Natural killer cell treated with Interleukin-12 subunit alpha and Interleukin-12 subunit beta and Interleukin-15 and Interleukin-18, amount 100 ng/mL, for 72 hours (primary cell): Measurements from ENCODE around the gene OTOP1. TPM values are rescaled to one million over a fixed set of nuclear protein-coding genes. Genes with fewer than 3 reads are reported as not detected.
"Not testable (repeated sequence)": the region's sequence is repeated elsewhere in the genome, so short reads cannot be mapped to it uniquely, and the experiment has no call there.

Source experiments
- ATAC-seq, 2 donors: fragments of 150-1000 bp; cut with Tn5 transposase in 1 of 2; sonication (Bioruptor Pico), chemical (Tn5 transposase) in 1 of 2; 2 replicates each; pipeline ENCODE4 v1.10.0; 2021
- DNase-seq: peaks from one replicate; pipeline ENCODE4 v3.0.0; 2022; ENCODE audit warnings: low spot score
- H3K27ac Mint-ChIP-seq, 2 donors: 1 replicate in 1 of 2; 2 replicates in 1 of 2; pipeline ENCODE4 v1.8.0; 2022; ENCODE audit warnings: mixed read lengths in 2 of 2, mild to moderate bottlenecking in 1 of 2, moderate library complexity in 1 of 2
- H3K27me3 Mint-ChIP-seq, 2 donors: 1 replicate in 1 of 2; 2 replicates in 1 of 2; pipeline ENCODE4 v1.8.0; 2022; ENCODE audit warnings: mixed read lengths in 2 of 2
- H3K36me3 Mint-ChIP-seq: one replicate; pipeline ENCODE4 v1.8.0; 2022; ENCODE audit warnings: mixed read lengths
- H3K4me1 Mint-ChIP-seq, 2 donors: 1 replicate in 1 of 2; 2 replicates in 1 of 2; pipeline ENCODE4 v1.8.0; 2022; ENCODE audit warnings: low read depth in 2 of 2, mixed read lengths in 2 of 2, mild to moderate bottlenecking in 1 of 2
- H3K4me3 Mint-ChIP-seq: one replicate; pipeline ENCODE4 v1.8.0; 2022; ENCODE audit warnings: mixed read lengths
- H3K9me3 Mint-ChIP-seq: 2 replicates; pipeline ENCODE4 v1.8.0; 2022; ENCODE audit warnings: mixed read lengths
- total RNA-seq, 2 donors: library from RNA; stranded (reverse); gene quantifications; one replicate each; pipeline ENCODE4 v1.2.3, GENCODE V29; 2022

OTOP1 gene, protein sequence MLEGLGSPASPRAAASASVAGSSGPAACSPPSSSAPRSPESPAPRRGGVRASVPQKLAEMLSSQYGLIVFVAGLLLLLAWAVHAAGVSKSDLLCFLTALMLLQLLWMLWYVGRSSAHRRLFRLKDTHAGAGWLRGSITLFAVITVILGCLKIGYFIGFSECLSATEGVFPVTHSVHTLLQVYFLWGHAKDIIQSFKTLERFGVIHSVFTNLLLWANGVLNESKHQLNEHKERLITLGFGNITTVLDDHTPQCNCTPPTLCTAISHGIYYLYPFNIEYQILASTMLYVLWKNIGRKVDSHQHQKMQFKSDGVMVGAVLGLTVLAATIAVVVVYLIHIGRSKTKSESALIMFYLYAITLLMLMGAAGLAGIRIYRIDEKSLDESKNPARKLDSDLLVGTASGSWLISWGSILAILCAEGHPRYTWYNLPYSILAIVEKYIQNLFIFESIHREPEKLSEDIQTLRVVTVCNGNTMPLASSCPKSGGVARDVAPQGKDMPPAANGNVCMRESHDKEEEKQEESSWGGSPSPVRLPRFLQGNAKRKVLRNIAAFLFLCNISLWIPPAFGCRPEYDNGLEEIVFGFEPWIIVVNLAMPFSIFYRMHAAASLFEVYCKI
- not detected for total RNA-seq

DNA sequence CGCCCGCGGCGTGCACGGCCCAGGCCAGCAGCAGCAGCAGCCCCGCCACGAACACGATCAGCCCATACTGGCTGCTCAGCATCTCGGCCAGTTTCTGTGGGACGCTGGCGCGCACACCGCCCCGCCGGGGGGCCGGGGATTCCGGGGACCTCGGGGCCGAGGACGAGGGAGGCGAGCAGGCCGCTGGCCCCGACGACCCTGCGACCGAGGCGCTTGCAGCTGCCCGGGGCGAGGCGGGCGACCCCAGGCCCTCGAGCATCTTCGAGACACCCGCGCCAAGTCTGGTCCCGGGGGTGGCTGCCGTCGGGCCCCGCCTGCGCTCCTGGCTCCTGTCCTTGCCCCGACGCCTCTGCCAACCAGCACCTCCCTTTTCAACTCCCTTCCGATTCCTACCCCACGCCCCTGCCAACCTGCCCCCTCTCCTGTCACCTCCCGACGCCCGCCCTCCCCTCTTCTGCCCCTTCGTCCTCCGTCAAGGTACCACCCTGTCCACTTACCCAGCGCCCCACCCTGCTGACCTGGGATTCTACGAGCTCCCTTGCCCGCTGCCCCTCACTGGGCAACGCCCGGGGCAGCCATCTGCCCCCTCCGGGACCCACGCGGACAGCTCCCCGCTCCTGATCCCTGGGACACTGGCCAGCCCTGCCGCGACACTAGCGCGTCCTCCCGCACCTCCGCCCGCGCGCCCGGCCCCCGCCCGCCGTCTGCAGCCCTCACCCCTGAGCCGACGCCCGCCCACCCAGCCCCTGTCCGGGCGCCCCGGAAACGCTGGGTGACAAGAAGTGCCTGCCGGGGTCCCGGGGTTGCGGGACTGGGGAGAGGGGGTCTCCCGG, at the start of gene OTOP1:
TSS of gene OTOP1 (minus strand) at position 324 of the 833 bp plus-strand sequence. CDS start at position 259, 65 bp downstream.
- H3K36me3 Mint-ChIP-seq: peaks cover 4% of the 10 kb centered on the region
- no peak within 1 kb of the TSS for H3K27ac Mint-ChIP-seq
- peak within 1 kb of the TSS; percentile 26 for H3K4me3 Mint-ChIP-seq
- H3K27me3 Mint-ChIP-seq: peaks cover 42 to 63% of the 10 kb centered on the region in 2 donors
- DNase-seq (no peak), ATAC-seq (no peak)
- H3K4me1 Mint-ChIP-seq: peaks cover 4 to 12% of the 10 kb centered on the region in 2 donors
- no peaks in the 10 kb centered on the region for H3K9me3 Mint-ChIP-seq

DNA sequence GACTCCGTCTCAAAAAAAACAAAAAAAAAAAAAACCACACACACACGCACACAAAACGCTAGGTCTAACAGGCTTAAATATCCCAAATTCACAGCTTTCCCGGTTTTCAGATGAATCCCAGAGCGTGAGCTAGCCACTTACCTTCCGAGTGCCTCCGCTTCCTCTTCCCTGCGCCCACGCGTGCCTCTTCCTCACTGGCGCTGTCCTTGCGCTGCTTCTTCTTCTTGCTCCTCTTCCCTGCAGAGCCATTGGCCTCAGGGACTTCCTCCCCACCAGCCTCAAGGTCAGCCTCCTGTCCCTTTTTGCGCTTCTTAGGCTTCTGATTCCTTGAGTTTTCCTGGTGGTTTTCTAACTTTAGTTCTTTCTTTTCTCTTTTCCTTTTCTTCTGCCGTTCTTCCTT, 47.5 kb upstream of the OTOP1 start:
- Mint-ChIP-seq H3K9me3 (no peaks in the 10 kb centered on the region), H3K4me1 (peaks cover 31 to 33% of the 10 kb centered on the region in 2 donors), H3K27ac (peak overlapping the region in 1 of 2 donors; percentile 15), H3K4me3 (no peak overlapping the region), H3K36me3 (peaks cover 16% of the 10 kb centered on the region), H3K27me3 (no peaks in the 10 kb centered on the region)
- no peak for DNase-seq
- ATAC-seq: no peak

DNA sequence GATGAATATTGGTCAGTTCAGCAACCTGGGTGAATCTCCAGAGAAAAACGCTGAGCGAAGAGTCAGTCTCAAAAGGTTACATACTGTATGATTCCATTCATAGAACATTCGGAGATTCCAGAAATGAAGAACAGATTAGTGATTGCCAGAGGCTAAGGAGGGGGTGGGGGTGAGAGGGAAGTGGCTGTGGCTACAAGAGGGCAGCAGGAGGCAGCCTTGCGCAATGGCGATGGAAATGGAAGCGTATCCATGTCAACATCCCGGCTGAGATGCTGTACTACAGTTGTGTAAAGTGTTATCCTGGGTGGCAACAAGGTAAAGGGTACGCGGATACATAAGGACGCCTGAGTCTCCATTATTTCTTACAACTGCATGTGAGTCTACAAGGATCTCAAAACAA, 45.2 kb upstream of the OTOP1 start:
- peaks cover 21% of the 10 kb centered on the region for H3K36me3 Mint-ChIP-seq
- peaks cover 39 to 44% of the 10 kb centered on the region in 2 donors for H3K4me1 Mint-ChIP-seq
- no peaks in the 10 kb centered on the region for H3K9me3 Mint-ChIP-seq
- ATAC-seq (no peak), DNase-seq (no peak)
- H3K27me3 Mint-ChIP-seq: no peaks in the 10 kb centered on the region
- H3K27ac Mint-ChIP-seq: peak overlapping the region in 1 of 2 donors; percentile 95
- no peak overlapping the region for H3K4me3 Mint-ChIP-seq

DNA sequence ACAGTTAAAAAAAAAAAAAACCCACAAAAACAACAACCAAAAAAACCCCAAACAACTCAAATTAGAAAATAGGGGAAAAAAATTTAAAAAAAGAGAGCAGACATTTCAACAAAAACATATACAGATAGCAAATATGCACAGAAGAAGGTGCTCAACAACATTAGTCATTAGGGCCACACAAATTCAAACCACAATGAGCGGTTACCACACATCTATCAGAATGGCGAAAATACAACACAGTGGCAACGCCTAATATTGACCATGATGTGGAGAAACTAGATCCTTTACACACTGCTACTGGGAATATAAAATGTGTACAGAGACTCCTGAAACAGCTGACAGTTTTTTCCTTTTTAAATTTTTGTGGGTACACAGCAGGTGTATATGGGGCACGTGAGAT, 43.8 kb upstream of the OTOP1 start:
- Mint-ChIP-seq H3K27ac (peak overlapping the region; percentile 92 to 95), H3K36me3 (peaks cover 21% of the 10 kb centered on the region), H3K27me3 (no peaks in the 10 kb centered on the region), H3K4me3 (peak overlapping the region; percentile 85), H3K9me3 (no peaks in the 10 kb centered on the region), H3K4me1 (peaks cover 50 to 56% of the 10 kb centered on the region in 2 donors)
- DNase-seq (no peak), ATAC-seq (no peak)

DNA sequence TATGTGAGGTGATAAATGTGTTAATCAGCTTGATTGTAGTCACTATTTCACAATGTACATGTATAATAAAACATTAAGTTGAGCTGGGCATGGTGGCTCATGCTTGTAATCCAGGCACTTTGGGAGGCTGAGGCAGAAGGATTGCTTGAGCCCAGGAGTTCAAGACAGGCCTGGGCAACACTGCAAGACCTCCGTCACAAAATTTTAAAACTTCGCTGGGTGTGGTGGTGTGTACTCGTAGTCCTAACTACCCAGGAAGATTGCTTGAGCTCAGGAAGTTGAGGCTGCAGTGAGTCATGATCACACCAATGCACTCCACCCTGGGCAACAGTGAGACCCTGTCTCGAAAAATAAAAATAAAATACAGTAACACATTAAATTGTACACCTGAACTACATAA, 43.1 kb upstream of the OTOP1 start:
- ATAC-seq: peak; percentile 76 to 88
- Mint-ChIP-seq H3K4me3 (peak overlapping the region; percentile 85), H3K4me1 (peaks cover 50 to 56% of the 10 kb centered on the region in 2 donors), H3K27ac (peak overlapping the region; percentile 92 to 95), H3K9me3 (no peaks in the 10 kb centered on the region), H3K36me3 (peaks cover 19% of the 10 kb centered on the region), H3K27me3 (no peaks in the 10 kb centered on the region)
- DNase-seq: no peak

DNA sequence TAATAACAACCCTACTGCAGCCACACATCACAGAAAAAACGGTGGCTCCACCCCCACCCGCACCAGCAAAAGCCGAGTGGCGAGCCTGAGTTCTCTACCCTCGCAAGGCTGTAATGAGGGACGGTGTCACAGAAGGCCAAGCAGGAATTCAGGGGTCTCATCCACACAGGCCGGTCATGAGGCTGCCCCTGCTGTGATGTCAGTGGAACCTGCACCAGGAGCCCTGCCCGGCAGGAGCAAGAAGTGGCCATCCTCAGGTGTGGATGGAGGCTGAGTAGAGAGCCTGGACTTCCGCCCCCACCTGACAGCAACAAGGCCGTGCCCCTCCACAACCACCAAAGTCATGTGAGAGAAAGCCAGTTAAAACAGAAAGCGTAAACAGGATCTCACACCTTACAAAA, 42.6 kb upstream of the OTOP1 start:
- Mint-ChIP-seq H3K36me3 (peaks cover 14% of the 10 kb centered on the region), H3K9me3 (no peaks in the 10 kb centered on the region), H3K27me3 (no peaks in the 10 kb centered on the region), H3K4me3 (peak overlapping the region; percentile 85), H3K4me1 (peaks cover 52 to 54% of the 10 kb centered on the region in 2 donors), H3K27ac (peak overlapping the region; percentile 92 to 95)
- ATAC-seq: peak; percentile 67 to 74
- DNase-seq: no peak

DNA sequence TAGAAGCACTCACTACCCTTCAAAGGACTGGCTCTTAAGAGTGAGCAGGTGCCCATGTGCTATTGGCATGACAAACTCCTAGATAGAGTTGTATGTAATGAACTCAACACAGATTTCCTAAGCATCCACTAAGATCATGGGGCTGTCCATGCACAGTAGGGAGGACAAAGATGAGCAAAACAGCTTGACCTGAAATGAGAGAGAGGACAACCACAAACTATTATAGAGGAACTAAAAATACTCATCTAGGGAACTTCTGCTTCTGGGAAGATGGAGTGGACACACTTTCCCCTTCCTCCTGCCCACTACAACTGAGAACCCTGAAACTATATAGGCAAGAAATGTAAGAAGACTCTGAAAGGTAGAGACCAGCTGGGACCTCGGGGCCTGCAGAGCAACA, 42.0 kb upstream of the OTOP1 start:
- Mint-ChIP-seq H3K4me3 (peak overlapping the region; percentile 85), H3K27ac (peak overlapping the region; percentile 92 to 95), H3K36me3 (peaks cover 11% of the 10 kb centered on the region), H3K27me3 (no peaks in the 10 kb centered on the region), H3K4me1 (peaks cover 50 to 54% of the 10 kb centered on the region in 2 donors), H3K9me3 (no peaks in the 10 kb centered on the region)
- peak in 1 of 2 donors; percentile 19 for ATAC-seq
- no peak for DNase-seq

DNA sequence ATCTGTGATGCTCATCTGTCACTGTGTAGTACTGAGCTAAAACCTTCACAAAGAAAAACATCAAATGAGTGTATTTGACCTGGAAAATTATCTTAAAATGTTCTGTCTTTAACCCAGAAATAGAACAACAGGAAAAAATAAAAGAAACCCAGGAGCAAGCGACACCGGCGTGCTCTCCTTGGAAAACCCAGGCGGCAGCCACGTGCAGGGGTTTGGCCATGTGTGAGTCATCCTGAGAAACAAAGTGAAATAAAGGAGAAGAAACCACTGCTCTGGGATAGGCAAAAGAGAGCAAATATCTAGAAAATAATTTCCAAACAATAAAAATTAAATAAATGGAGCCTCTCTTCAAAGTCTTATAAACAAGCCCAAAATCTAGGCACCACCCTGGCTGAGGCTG, 41.3 kb upstream of the OTOP1 start:
- H3K4me3 Mint-ChIP-seq: peak overlapping the region; percentile 50
- DNase-seq: no peak
- peak overlapping the region; percentile 86 to 95 for H3K27ac Mint-ChIP-seq
- H3K4me1 Mint-ChIP-seq: peaks cover 50 to 51% of the 10 kb centered on the region in 2 donors
- ATAC-seq: no peak
- H3K9me3 Mint-ChIP-seq: no peaks in the 10 kb centered on the region
- H3K27me3 Mint-ChIP-seq: no peaks in the 10 kb centered on the region
- peaks cover 11% of the 10 kb centered on the region for H3K36me3 Mint-ChIP-seq

DNA sequence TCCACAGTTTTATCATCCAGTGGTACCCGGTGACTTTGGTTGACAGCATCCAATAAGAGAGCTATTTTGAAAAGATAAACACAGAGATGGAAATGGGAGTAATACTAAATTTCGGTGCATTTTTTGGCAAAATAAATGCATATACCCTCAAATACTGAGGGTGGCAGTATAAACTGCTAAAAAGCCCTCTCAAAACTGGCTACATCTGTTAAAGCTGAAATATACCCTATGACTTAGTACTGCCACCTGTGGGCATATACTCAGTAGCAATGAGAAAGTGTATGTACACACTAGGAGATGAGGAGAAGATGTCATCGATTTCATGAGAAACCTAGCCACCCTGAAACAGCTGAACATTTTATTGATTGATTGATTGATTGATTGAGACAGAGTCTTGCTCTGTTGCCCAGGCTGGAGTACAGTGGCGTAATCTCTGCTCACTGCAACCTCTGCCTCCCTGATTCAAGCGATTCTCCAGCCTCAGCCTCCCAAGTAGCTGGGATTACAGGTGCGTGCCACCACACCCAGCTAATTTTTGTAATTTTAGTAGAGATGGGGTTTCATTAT, 33.5 kb upstream of the OTOP1 start:
- Mint-ChIP-seq H3K27me3 (no peaks in the 10 kb centered on the region), H3K36me3 (no peaks in the 10 kb centered on the region), H3K9me3 (no peaks in the 10 kb centered on the region), H3K27ac (peak overlapping the region in 1 of 2 donors; percentile 76), H3K4me3 (no peak overlapping the region), H3K4me1 (peaks cover 6 to 14% of the 10 kb centered on the region in 2 donors)
- ATAC-seq: peak; percentile 65 to 76
- DNase-seq: no peak

DNA sequence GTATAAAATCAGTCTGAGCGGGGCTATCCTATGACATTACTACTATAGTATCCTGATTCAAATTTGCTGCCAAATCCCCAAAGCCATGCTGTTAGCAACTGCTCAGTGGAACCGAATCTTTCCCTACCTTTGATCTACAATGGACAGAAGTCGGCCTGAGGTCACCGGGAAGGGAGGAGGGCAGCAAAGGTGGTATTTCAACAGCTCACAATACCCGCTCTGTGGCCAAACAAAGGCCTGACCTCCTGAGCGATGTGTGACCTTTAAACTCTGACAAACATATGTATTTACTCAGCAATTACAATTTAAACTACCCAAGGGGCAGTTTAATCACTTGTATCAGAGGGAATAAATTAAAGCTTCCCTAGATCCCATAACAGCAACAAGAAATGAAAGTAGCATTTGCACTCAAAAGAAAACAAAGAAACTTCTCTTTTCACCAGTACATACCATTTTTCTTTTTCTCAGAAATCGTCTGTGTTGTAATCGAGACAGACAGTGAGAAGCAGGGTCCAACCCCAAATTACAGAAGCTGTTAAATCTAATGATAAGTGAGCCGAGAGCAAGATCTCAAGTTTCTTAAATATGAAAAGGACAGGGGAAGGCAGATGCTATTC, 32.9 kb upstream of the OTOP1 start:
- Mint-ChIP-seq H3K27me3 (no peaks in the 10 kb centered on the region), H3K36me3 (no peaks in the 10 kb centered on the region), H3K27ac (peak overlapping the region in 1 of 2 donors; percentile 76), H3K4me3 (no peak overlapping the region), H3K9me3 (no peaks in the 10 kb centered on the region), H3K4me1 (peaks cover 6 to 12% of the 10 kb centered on the region in 2 donors)
- ATAC-seq (no peak), DNase-seq (no peak)

DNA sequence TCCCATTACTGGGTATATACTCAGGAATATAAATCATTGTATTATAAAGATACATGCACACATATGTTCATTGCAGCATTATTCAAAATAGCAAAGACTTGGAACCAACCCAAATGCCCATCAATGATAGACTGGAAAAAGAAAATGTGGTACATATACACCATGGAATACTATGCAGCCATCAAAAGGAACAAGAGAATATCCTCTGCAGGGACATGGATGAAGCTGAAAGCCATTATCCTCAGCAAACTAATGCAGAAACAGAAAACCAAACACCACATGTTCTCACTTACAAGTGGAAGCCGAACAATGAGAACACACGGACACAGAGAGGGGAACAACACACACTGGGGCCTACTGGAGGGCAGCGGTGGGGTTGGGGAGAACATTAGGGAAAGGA, 31.0 kb upstream of the OTOP1 start:
- not testable (repeated sequence) for DNase-seq, ATAC-seq, H3K9me3 Mint-ChIP-seq, H3K36me3 Mint-ChIP-seq, H3K27me3 Mint-ChIP-seq, H3K27ac Mint-ChIP-seq, H3K4me3 Mint-ChIP-seq
- peaks cover 6 to 11% of the 10 kb centered on the region in 2 donors for H3K4me1 Mint-ChIP-seq

DNA sequence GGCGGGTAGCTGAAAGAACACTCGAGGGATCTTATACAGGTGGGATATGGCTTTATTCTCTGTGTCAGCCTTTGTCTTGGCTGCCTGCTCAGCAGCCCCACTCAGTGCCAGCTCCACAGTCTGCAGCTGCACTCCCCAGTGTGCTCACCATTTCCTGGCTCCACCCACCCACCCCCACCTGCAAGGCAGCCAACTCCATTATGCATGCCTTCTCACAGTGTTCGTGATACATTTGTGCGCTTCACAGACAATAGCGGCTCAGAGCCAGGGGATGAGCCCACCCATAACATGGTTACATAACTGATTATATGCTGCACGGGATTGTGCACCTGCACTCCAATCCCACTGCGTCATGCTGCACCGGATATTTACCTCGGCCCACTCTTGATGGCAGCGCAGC, 30.1 kb upstream of the OTOP1 start:
- H3K36me3 Mint-ChIP-seq: no peaks in the 10 kb centered on the region
- peaks cover 6 to 8% of the 10 kb centered on the region in 2 donors for H3K4me1 Mint-ChIP-seq
- no peak overlapping the region for H3K4me3 Mint-ChIP-seq
- ATAC-seq (no peak), DNase-seq (no peak)
- H3K9me3 Mint-ChIP-seq: no peaks in the 10 kb centered on the region
- no peak overlapping the region for H3K27ac Mint-ChIP-seq
- no peaks in the 10 kb centered on the region for H3K27me3 Mint-ChIP-seq

DNA sequence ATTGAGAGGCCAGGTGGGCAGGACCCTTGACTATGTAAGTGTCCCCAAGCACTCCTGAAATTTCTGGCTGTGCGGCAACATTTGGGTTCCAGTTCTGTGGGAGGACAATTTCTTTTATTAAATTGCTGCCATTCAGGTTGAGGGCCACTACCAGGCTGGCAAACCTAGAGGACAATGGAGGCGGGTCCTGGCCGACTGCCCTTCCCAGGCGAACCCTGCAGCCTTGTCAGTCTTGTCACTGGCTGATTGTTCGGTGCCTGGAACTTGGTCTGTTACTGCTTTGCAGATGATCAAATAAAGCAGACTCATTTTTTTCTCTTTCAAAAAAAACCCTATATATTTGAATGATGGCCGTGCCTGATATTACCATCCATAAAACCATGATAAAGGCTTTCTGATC, 27.9 kb upstream of the OTOP1 start:
- H3K27me3 Mint-ChIP-seq: no peaks in the 10 kb centered on the region
- no peaks in the 10 kb centered on the region for H3K36me3 Mint-ChIP-seq
- peaks cover under 1 to 1% of the 10 kb centered on the region in 2 donors for H3K4me1 Mint-ChIP-seq
- ATAC-seq (no peak), DNase-seq (no peak)
- no peaks in the 10 kb centered on the region for H3K9me3 Mint-ChIP-seq
- no peak overlapping the region for H3K27ac Mint-ChIP-seq
- no peak overlapping the region for H3K4me3 Mint-ChIP-seq
